ENCODE data around the gene DHRS4.
"Not testable (repeated sequence)": the region's sequence is repeated elsewhere in the genome, so short reads cannot be mapped to it uniquely, and the experiment has no call there.

GRCh38 chr14:23954965-23955364, 1.4 kb downstream of the DHRS4 start:
- TF ChIP-seq POLR2A, EP300 (IDR thresholded peaks at IDR 0.05): not testable (repeated sequence)
- TF ChIP-seq, protein P1, sequence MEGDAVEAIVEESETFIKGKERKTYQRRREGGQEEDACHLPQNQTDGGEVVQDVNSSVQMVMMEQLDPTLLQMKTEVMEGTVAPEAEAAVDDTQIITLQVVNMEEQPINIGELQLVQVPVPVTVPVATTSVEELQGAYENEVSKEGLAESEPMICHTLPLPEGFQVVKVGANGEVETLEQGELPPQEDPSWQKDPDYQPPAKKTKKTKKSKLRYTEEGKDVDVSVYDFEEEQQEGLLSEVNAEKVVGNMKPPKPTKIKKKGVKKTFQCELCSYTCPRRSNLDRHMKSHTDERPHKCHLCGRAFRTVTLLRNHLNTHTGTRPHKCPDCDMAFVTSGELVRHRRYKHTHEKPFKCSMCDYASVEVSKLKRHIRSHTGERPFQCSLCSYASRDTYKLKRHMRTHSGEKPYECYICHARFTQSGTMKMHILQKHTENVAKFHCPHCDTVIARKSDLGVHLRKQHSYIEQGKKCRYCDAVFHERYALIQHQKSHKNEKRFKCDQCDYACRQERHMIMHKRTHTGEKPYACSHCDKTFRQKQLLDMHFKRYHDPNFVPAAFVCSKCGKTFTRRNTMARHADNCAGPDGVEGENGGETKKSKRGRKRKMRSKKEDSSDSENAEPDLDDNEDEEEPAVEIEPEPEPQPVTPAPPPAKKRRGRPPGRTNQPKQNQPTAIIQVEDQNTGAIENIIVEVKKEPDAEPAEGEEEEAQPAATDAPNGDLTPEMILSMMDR (IDR thresholded peaks at IDR 0.05) = not testable (repeated sequence)
